Activated T-cell treated with anti-CD3 and anti-CD28 coated beads for 4 hours (primary cell): ENCODE measurements around the gene MS4A13.
"Not testable (repeated sequence)": the region's sequence is repeated elsewhere in the genome, so short reads cannot be mapped to it uniquely, and the experiment has no call there.

Source experiments
- DNase-seq: peaks from one replicate; pipeline ENCODE4 v3.0.0-alpha.2; 2020

MS4A13 gene, protein sequence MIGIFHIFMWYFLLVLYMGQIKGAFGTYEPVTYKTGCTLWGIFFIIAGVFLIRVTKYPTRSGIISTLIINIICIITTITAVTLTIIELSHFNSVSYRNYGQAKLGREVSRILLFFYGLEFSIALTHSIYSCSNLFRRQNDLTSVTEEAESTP

DNA sequence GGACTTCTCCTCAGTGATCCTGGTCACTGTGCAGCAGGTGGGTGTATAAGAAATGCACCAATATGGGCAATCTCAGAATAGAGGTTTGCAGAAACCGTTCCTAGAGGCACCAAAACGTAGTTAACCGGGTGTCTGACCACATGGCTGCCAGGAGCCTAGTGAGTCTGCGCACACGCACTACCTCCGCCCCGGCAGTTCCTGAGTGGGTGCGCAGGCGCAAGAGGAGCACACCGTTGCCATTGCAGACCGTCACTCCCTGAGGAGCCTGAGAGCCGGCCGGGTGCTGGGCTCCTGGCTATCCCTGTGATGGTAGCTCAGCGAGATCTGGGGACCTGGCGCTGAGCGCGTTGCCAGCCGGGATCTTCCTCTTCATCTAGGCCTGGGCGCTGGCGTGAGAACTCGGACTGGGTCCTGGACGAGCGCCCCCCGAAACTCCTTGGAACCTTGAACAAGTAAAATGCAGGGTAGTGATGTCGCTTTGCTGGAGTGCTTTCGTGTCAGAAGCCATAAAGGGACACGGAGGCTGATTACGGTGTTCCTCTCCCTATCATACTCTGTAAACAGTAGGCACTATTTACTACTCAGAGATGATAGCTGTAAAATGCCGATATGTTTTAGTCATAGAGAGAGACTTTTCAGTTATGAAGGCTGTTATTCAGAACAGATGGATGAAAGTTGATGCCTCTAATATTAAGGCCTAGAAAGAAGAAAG is at the start of gene MS4A13:
TSS of gene MS4A13 (plus strand) at position 249 of the 712 bp plus-strand sequence. CDS start 2,692 bp downstream, outside the sequence.
- DNase-seq: no peak

- DNase-seq: no peak
Measured at GRCh38 chr11:60468829-60469228, 46.4 kb upstream of the MS4A13 start.

DNA sequence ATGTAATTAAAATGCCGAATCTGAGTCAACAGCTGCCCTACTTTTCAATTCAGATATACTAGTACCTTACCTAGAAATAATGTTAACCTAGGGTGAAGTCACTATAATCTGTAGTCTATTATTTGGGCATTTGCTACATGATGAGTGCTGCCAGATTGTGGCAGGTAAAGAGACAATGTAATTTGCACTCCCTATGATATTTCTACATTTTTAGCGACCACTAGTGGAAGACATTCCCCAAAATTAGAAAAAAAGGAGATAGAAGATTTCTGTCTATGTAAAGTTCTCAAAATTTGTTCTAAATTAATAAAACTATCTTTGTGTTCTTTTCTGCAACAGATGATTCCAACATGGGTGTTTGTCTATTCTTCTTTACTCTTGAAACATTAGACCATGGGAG is 45.5 kb upstream of the MS4A13 start:
- DNase-seq: no peak

GRCh38 chr11:60477035-60477445 is 38.2 kb upstream of the MS4A13 start:
- DNase-seq: no peak

GRCh38 chr11:60482361-60482760 is 32.8 kb upstream of the MS4A13 start:
- no peak for DNase-seq

DNA sequence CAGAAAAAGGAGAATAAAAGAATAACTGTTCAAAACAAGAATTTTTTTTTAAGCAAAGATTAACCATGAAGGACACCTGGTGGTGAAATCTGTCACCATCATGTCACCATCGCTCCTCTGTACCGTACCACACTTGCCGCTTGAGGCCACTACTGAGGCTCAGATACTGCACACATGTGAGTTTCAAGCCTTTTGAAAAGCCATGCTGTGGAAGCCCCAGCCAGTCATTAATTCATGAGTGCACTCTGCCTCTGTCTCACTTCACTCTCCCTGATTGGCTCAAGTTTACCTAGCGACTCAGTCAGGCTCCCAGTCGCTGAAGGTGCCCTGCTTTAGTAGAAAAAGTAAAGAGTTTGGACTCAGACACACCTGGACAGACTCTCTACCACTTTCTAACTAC is 29.2 kb upstream of the MS4A13 start:
- no peak for DNase-seq

DNA sequence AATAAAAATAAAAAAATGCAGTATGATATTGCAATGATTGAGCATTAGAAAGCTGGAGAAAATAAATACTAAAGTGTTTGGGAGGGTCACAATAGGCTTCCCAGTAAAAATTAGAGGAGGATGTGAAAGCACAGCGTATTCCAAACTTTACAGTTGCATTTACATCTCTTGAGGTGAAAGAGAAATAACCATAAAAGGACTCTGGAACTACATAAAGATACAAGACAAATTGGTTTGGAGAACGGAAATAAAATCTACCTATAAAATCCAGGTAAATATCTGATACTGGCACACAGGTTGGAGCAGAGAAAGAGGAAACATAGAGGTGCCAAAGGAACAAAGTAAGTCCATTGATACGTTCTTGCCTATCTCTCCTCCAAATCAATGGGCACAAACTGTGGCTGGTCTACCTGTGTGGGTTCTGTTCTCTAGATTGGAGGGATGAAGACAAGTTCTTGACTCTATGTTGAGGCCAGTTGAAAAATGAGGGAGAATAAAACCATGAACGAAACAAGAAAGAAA is 22.6 kb upstream of the MS4A13 start, which contains the start of gene MS4A12:
TSS of gene MS4A12 (plus strand) at position 291 of the 522 bp plus-strand sequence. CDS start 4,541 bp downstream, outside the sequence.
- DNase-seq: no peak

DNA sequence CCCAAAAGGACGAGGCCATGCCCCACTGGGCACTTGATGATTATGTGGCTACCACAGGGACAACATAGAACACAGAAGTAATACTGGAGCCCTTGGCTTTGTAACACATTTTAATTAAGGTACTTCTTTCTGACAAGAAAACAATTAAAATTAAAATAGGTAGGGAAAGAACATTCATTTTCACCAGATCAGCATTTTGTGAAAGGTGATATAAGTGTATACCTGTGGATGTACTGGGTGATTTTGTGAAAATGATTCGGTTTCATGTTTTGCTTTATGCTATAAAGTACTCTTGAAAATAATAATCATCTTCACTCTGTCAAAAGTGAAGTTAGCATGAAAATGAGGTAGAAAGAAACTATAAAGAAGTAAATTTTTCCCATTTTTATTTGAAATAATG is 21.7 kb upstream of the MS4A13 start:
- no peak for DNase-seq

GRCh38 chr11:60498399-60498798 is 16.8 kb upstream of the MS4A13 start:
- no peak for DNase-seq

DNA sequence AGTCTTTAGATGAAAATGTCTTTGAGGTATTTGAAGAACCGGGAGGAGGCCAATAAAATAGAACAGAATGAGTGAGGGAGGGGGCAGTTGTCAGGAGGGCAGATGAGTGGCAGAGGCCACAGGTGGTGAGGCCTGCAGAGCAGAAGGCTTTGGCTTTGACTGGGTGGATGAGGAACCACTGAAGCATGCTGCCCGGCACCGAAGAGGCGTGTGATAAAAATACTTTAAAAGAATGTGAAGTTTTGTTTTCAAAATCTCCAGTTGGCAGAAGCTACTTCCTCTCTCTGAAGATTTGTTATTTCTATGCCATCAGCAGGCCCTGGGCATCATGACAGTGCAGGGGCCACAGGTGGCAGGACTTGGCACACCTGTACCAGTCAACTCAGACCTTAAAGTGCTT is 16.3 kb upstream of the MS4A13 start:
- no peak for DNase-seq

- DNase-seq: no peak
Measured at GRCh38 chr11:60500276-60500910, 14.8 kb upstream of the MS4A13 start.

DNA sequence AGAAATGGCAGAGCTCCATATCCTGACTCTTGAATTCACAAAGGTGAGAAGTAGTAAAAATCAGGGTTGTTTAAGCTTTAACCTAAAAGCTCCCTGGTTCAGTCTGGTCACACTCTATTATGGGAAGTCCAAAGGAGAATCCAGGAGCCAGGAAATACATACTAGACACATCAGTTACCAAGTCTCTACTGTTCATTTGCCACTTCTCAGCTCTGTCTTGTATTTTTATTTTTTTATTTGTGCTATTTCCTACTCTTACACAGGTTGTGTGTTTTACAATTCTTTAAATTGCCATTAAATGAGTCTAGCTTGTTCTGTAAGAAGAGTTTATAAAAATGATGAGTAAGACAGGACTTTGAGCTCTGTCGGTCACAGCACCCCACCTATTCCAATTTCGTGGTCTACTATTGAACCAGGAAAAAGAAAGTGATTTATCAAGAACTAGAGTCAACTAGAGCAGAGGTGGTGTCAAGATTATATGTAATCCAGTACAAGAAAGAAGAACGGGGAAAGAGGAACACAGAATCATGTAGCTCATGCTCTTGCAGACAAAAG is 12.9 kb upstream of the MS4A13 start:
- DNase-seq: no peak

DNA sequence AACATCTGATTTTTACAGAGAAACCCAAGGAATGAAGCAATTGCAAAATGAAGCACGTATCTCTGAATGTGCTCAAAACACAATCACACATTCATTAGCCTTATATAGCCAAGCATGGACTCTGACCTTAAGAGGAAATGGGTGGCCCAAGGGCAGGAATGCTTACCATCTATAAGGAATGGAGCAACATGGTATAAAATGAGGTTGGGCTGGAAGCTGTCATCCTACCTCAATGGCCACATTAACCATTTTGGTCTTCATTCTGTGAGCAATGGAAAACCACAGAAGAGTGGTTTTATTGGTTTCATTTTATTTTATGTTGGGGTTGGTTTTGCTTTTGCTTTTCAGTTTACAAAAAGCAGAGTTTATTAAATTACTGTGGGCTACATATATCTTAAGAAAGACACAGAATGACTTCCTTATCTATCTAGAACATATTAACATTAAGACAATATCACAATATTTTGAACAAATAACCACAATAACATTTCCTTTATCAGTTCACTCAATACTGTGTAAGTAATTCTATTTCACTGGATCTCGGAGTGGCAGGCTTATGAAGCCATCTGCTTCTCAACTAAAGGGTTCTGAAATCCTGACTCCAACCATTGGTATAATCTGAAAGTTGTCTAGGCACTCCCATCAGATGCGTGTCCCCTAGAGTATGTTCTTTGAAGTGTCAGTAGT is 10.8 kb upstream of the MS4A13 start:
- no peak for DNase-seq

GRCh38 chr11:60509609-60510008 is 5.6 kb upstream of the MS4A13 start:
- not testable (repeated sequence) for DNase-seq

DNA sequence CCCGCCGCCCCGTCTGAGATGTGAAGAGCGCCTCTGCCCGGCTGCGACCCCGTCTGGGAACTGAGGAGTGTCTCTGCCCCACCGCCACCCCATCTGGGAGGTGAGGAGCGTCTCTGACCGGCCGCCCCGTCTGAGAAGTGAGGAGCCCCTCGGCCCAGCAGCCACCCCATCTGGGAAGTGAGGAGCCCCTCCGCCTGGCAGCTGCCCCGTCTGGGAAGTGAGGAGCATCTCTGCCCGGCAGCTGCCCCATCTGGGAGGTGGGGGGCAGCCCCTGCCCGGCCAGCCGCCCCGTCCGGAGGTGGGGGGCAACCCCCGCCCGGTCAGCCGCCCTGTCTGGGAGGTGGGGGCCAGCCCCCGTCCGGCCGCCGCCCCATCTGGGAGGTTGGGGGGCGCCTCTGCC is 5.0 kb upstream of the MS4A13 start:
- not testable (repeated sequence) for DNase-seq

DNA sequence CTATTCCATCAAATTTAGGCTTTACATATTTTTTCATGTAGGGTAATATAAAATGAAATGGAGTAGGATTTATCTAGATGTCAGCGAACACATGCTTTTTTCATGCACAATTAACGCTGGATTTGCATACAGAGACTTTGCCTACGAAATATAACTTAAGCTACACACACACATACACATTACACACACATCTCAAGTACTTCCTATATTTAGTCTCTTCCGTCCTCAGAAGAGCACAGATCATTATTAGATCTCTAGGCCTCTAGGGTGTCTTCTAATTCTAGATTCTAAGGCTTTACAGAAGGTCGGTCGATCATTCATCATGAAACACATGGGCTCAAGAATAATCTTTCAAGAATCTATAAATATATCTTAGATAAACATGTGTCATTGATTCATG is 3.8 kb upstream of the MS4A13 start:
- DNase-seq: no peak

- no peak for DNase-seq
Measured at GRCh38 chr11:60512651-60513225, 2.5 kb upstream of the MS4A13 start.

DNA sequence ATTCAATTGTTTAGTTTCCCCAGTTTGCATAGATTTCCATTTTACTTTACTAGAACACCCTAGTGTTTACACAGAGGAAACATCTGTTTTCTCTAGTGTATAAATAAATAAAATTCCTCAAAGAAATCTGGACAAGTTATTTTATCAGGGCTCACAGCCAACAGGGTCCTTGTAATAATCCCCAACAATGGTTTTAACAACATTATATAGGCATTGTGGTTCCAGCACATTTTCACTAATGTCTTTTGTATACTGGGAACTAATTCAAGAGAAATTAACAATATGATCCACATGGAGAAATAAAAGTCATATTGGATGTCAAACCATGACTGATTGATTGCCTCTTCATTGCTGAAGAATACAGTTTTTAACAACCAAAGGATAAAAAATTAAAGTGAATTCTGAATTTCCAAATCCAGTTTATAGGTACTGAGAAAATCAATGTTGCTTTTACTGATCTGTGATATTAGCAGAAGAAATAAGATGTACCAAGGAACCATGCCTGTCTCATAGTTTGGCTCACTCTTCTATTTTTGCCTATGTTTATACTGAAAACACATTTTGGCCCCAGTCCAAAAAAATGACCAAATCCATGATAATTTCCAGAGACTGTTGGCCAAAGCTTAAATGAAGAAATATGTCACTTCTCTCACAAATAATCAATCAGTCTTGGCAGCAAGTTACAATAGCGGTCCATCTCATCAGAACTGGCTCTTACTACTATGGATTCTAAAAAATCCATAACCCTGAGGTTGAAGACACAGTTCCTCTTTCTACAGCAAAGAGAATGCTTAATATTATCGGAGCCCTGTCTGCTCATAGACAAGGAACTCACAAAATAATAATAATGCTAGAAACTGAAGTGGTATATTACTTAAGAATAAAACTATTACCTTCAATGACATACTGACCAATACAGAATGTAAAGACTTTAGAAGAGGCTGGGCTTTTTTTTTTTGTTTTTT is 1.4 kb upstream of the MS4A13 start:
- no peak for DNase-seq

DNA sequence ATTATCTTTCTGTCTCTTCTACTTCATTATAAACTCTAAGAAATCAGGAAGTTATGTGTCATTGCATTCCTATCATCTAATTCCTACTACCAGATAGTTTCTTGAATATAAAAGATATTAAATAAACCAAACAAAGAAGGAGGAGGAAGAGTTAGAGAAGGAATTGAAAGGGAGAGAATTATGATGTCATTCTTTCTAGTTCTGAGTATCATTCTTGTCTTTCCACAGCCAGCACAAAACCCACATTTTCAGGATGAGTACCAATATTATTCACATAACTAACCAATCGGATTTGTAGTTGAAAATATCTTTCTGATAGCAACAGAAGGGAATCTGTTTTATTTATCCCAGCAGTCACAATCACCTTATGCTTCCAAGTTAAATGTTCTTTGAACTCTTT is 13.3 kb downstream of the MS4A13 start:
- no peak for DNase-seq

DNA sequence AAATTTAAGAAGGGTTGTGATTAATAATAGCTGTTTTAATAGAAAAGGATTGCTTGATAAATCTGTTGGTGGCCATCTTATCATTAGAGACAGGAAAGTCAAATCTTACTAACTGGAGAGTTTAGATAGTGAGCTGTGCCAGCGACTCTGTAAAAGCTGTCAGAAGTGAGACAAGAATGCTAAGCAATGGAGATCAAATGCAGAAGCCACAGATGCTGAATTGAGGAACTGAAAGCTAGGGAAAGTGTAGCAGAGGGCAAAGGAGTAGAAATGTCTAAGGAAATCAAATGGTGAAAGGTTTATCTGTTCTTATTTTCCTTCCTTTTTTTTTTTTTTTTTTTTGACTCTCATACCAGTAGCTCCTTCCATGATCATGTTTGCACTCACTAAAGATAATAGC is 13.7 kb downstream of the MS4A13 start:
- no peak for DNase-seq

DNA sequence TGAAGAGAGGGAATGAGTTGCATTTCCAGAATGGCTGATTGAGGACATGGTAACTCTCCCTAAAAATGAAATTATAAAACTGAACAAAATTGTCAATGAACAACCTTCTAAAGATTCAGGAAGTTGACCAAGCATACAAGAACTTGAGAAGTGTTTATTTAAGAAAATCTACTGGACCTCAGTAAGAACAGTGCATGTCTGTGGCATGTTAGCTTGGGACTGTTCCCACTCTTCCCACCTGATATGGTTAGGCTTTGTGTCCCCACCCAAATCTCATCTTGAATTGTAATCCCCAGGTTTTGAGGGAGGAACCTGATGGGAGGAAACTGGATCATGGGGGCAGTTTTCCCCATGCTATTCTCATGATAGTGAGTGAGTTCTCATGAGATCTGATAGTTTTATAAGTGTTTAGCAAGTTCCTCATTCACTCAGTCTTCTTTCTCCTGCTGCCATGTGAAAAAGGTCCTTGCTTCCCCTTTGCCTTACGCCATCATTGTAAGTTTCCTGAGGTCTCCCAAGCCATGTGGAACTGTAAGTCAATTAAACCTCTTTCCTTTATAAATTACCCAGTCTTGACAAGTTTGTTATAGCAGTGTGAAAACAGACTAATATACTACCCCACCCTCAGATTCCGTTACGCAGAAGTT is 15.4 kb downstream of the MS4A13 start:
- DNase-seq: no peak
